ENCODE data around the gene EPHA6. TPM values are rescaled to one million over a fixed set of nuclear protein-coding genes. Genes with fewer than 3 reads are reported as not detected.
"Not testable (repeated sequence)": the region's sequence is repeated elsewhere in the genome, so short reads cannot be mapped to it uniquely, and the experiment has no call there.

The EPHA6 gene
- total and polyA plus RNA-seq, 9 donors: 2.0 to 20.9 (median 9.2) TPM

GRCh38 chr3:96970211-96970610 is 155.8 kb downstream of the EPHA6 start:
- DNase-seq: no peak
- no peaks in the 10 kb centered on the region for H3K27me3 ChIP-seq
- H3K36me3 ChIP-seq: no peaks in the 10 kb centered on the region
- intact Hi-C loops (cut with DNase I): no loop called here
- H3K27ac ChIP-seq: no peak overlapping the region
- no peak for TF ChIP-seq EP300 (IDR thresholded peaks at IDR 0.05)
- no peak for TF ChIP-seq CTCF (IDR thresholded peaks at IDR 0.05)
- TF ChIP-seq POLR2A (IDR thresholded peaks at IDR 0.05): no peak
- 73 to 80% (median 74%) methylated on average over 2 of the region's 2 CpGs for WGBS, 3 donors
- no peaks in the 10 kb centered on the region for H3K9me3 ChIP-seq
- no peak overlapping the region for H3K4me3 ChIP-seq
- no peaks in the 10 kb centered on the region for H3K4me1 ChIP-seq (ENCODE audit: insufficient read depth)

- Histone ChIP-seq H3K4me3 (no peak overlapping the region), H3K9me3 (no peaks in the 10 kb centered on the region), H3K27ac (no peak overlapping the region), H3K4me1 (ENCODE audit: insufficient read depth) (no peaks in the 10 kb centered on the region), H3K27me3 (no peaks in the 10 kb centered on the region), H3K36me3 (no peaks in the 10 kb centered on the region)
- intact Hi-C loops (cut with DNase I): no loop called here
- DNase-seq: no peak
- TF ChIP-seq CTCF (IDR thresholded peaks at IDR 0.05) (no peak), EP300 (IDR thresholded peaks at IDR 0.05) (no peak), POLR2A (IDR thresholded peaks at IDR 0.05) (no peak)
Measured at GRCh38 chr3:96977671-96978070, 163.3 kb downstream of the EPHA6 start.

- H3K4me3 ChIP-seq; H3K27ac ChIP-seq; H3K4me1 ChIP-seq (ENCODE audit: insufficient read depth); DNase-seq; H3K9me3 ChIP-seq; intact Hi-C loops (cut with DNase I); H3K27me3 ChIP-seq; H3K36me3 ChIP-seq: not testable (repeated sequence)
- 86 to 94% (median 94%) methylated on average over 7 of the region's 7 CpGs for WGBS, 3 donors
Measured at GRCh38 chr3:96983716-96984115, 169.3 kb downstream of the EPHA6 start.

- H3K27me3 ChIP-seq: no peaks in the 10 kb centered on the region
- 96 to 97% (median 97%) methylated on average over 1 of the region's 1 CpG for WGBS, 3 donors
- no peak for DNase-seq
Measured at GRCh38 chr3:96986241-96986640, 171.8 kb downstream of the EPHA6 start.

GRCh38 chr3:96991231-96991630 is 176.8 kb downstream of the EPHA6 start:
- 49 to 63% (median 52%) methylated on average over 2 of the region's 2 CpGs for WGBS, 3 donors
- DNase-seq: no peak
- Histone ChIP-seq H3K4me1 (ENCODE audit: insufficient read depth) (peaks cover 1% of the 10 kb centered on the region), H3K4me3 (no peak overlapping the region), H3K9me3 (no peaks in the 10 kb centered on the region), H3K36me3 (no peaks in the 10 kb centered on the region), H3K27me3 (no peaks in the 10 kb centered on the region), H3K27ac (peak overlapping the region in 1 of 2 donors; percentile 40)
- intact Hi-C loops (cut with DNase I): no loop called here
- TF ChIP-seq CTCF (IDR thresholded peaks at IDR 0.05): no peak
- no peak for TF ChIP-seq POLR2A (IDR thresholded peaks at IDR 0.05)
- no peak for TF ChIP-seq EP300 (IDR thresholded peaks at IDR 0.05)

More at GRCh38 chr3:96986241-96986640, 171.8 kb downstream of the EPHA6 start:
- TF ChIP-seq EP300 (IDR thresholded peaks at IDR 0.05) (no peak), CTCF (IDR thresholded peaks at IDR 0.05) (no peak), POLR2A (IDR thresholded peaks at IDR 0.05) (no peak)
- Histone ChIP-seq H3K9me3 (no peaks in the 10 kb centered on the region), H3K4me1 (ENCODE audit: insufficient read depth) (no peaks in the 10 kb centered on the region), H3K4me3 (no peak overlapping the region), H3K27ac (no peak overlapping the region), H3K36me3 (no peaks in the 10 kb centered on the region)
- intact Hi-C loops (cut with DNase I): no loop called here
